Measurements from ENCODE around the gene RPL32. TPM values are rescaled to one million over a fixed set of nuclear protein-coding genes. Genes with fewer than 3 reads are reported as not detected.
"Not testable (repeated sequence)": the region's sequence is repeated elsewhere in the genome, so short reads cannot be mapped to it uniquely, and the experiment has no call there.

The RPL32 gene
- total RNA-seq, 4 donors from 2014 or later = 373 to 937 (median 550) TPM

DNA sequence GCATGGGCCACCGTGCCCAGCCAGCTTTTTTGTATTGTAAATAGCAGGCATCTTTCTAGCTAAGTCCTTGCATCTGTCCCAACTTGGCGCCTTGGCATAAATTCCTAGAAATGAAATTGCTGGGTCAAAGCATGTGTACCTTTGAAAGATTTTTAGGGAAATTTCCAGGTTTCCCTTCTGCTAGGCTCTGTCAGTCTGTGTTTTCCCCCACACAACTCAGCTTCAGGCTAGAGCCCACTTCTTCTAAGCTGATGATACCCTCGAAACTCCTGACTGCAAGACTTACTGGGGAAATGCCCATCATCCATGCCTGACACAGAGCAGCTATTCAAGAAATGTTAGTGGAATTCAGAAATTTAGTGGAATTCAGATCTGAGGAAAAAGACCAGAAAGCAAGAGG is 10.8 kb upstream of the RPL32 start:
- Histone ChIP-seq H3K9me3 (no peaks in the 10 kb centered on the region), H3K4me3 (no peak overlapping the region), H3K27ac (no peak overlapping the region), H3K4me1 (no peaks in the 10 kb centered on the region), H3K27me3 (no peaks in the 10 kb centered on the region), H3K36me3 (no peaks in the 10 kb centered on the region)
- no peak for DNase-seq
- intact Hi-C loops (cut with DNase I; ENCODE audit: low total_unique reads) (no loop called here), in situ Hi-C loops (cut with MboI; ENCODE audit: low pct_ligation_motif_present in 1 of 4, low pct_unique_long_range_greater_than_20kb in 1 of 4, low sequenced_read_pairs in 3 of 4) (no loop called here)
- 66 to 100% methylated on average over 1 to 3 of the region's 3 CpGs for WGBS, 2 donors (ENCODE audit: low coverage in 1 of 2)
- no peak for TF ChIP-seq POLR2A (IDR thresholded peaks at IDR 0.05)
- TF ChIP-seq EP300 (IDR thresholded peaks at IDR 0.05; ENCODE audit: low read depth) = no peak
- no peak for TF ChIP-seq POLR2AphosphoS5 (IDR thresholded peaks at IDR 0.05)

DNA sequence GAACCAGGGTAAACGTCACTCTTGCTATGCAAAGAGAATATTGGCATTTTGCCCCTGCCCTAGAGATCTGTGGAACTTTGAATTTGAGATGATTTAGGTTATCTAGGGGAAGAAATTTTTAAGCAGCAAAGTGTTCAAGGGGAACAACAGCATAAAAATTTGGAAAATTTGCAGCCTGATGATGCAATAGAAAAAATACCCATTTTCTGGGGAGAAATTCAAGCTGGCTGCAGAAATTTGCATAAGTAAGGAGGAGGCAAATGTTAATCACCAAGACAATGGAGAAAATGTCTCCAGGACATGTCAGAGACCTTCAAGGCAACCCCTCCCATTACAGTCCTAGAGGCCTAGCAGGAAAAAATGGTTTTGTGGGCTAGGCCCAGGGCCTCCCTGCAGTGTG is 4.4 kb upstream of the RPL32 start:
- in situ Hi-C loops (cut with MboI; ENCODE audit: low pct_ligation_motif_present in 1 of 4, low pct_unique_long_range_greater_than_20kb in 1 of 4, low sequenced_read_pairs in 3 of 4) = no loop called here

DNA sequence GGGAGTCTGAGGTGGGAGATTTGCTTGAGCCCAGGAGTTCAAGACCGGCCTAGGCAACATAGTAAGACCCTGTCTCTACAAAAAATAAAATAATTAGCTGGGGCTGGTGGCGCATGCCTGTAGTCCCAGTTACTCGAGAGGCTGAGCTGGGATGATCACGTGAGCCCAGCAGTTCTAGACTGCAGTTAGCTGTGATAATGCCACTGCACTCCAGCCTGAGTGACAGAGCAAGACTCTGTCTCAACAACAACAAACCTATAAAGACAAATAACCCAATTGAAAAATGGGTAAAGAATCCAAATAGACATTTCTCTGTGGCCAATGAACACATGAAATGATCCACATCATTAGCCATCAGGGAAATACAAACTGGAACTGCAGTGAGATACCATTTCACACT is 1.1 kb upstream of the RPL32 start:
- WGBS, 2 donors (ENCODE audit: low coverage in 1 of 2) = 92% methylated on average over 4 of the region's 4 CpGs; no CpG with 5 or more reads in 1 of the 2 donors
- H3K36me3 ChIP-seq = peaks cover 0 to 22% (median 8%) of the 10 kb centered on the region in 4 donors
- no peaks in the 10 kb centered on the region for H3K27me3 ChIP-seq
- peak overlapping the region in 1 of 4 donors; percentile 89 for H3K27ac ChIP-seq
- peaks cover 5 to 37% (median 26%) of the 10 kb centered on the region in 4 donors for H3K4me1 ChIP-seq
- intact Hi-C loops (cut with DNase I; ENCODE audit: low total_unique reads) (no loop called here), in situ Hi-C loops (cut with MboI; ENCODE audit: low pct_ligation_motif_present in 1 of 4, low pct_unique_long_range_greater_than_20kb in 1 of 4, low sequenced_read_pairs in 3 of 4) (no loop called here)
- no peaks in the 10 kb centered on the region for H3K9me3 ChIP-seq
- no peak overlapping the region for H3K4me3 ChIP-seq
- TF ChIP-seq EP300 (IDR thresholded peaks at IDR 0.05; ENCODE audit: low read depth) = no peak
- no peak for TF ChIP-seq POLR2A (IDR thresholded peaks at IDR 0.05)
- TF ChIP-seq, protein P1, sequence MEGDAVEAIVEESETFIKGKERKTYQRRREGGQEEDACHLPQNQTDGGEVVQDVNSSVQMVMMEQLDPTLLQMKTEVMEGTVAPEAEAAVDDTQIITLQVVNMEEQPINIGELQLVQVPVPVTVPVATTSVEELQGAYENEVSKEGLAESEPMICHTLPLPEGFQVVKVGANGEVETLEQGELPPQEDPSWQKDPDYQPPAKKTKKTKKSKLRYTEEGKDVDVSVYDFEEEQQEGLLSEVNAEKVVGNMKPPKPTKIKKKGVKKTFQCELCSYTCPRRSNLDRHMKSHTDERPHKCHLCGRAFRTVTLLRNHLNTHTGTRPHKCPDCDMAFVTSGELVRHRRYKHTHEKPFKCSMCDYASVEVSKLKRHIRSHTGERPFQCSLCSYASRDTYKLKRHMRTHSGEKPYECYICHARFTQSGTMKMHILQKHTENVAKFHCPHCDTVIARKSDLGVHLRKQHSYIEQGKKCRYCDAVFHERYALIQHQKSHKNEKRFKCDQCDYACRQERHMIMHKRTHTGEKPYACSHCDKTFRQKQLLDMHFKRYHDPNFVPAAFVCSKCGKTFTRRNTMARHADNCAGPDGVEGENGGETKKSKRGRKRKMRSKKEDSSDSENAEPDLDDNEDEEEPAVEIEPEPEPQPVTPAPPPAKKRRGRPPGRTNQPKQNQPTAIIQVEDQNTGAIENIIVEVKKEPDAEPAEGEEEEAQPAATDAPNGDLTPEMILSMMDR (IDR thresholded peaks at IDR 0.05) = no peak
- TF ChIP-seq POLR2AphosphoS5 (IDR thresholded peaks at IDR 0.05) = no peak
- DNase-seq = no peak

More for the DNA sequence above, 4.4 kb upstream of the RPL32 start:
- Histone ChIP-seq H3K9me3 (no peaks in the 10 kb centered on the region), H3K4me3 (no peak overlapping the region), H3K27me3 (no peaks in the 10 kb centered on the region), H3K27ac (no peak overlapping the region), H3K36me3 (no peaks in the 10 kb centered on the region), H3K4me1 (peaks cover 0 to 5% (median 0%) of the 10 kb centered on the region in 4 donors)
- TF ChIP-seq POLR2A (IDR thresholded peaks at IDR 0.05) (no peak), POLR2AphosphoS5 (IDR thresholded peaks at IDR 0.05) (no peak), EP300 (IDR thresholded peaks at IDR 0.05; ENCODE audit: low read depth) (no peak)
- TF ChIP-seq, protein P1 (IDR thresholded peaks at IDR 0.05) = no peak
- DNase-seq = no peak
- 42 to 50% methylated on average over 1 of the region's 1 CpG for WGBS, 2 donors (ENCODE audit: low coverage in 1 of 2)
- intact Hi-C loops (cut with DNase I; ENCODE audit: low total_unique reads) = no loop called here

DNA sequence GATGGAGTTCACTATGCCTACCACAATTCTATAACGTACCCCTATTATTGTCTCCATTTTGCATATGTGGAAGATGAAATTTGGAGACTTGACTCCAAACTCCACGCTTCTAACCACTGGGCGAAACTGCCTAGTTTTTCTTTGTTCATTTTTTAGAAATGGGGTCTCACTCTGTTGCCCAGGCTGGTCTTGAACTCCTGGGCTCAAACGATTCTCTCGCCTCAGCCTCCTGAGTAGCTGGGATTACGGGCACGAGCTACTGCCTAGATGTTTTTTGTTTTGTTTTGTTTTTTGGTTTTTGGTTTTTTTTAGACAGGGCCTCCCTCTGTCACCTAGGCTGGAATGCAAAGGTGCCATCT is 584 bp upstream of the RPL32 start:
- in situ Hi-C loops (cut with MboI; ENCODE audit: low pct_ligation_motif_present in 1 of 4, low pct_unique_long_range_greater_than_20kb in 1 of 4, low sequenced_read_pairs in 3 of 4) (no loop called here), intact Hi-C loops (cut with DNase I; ENCODE audit: low total_unique reads) (no loop called here)
- WGBS, 2 donors (ENCODE audit: low coverage in 1 of 2) = 30 to 42% methylated on average over 2 to 7 of the region's 7 CpGs
- Histone ChIP-seq H3K27me3 (no peaks in the 10 kb centered on the region), H3K36me3 (peaks cover 0 to 24% (median 11%) of the 10 kb centered on the region in 4 donors), H3K27ac (peak overlapping the region; percentile 87 to 92 (median 89)), H3K9me3 (no peaks in the 10 kb centered on the region), H3K4me1 (peaks cover 5 to 40% (median 26%) of the 10 kb centered on the region in 4 donors), H3K4me3 (peak overlapping the region in 1 of 4 donors; percentile 79)
- TF ChIP-seq, protein P1 (IDR thresholded peaks at IDR 0.05) = peak in 1 of 5 experiments; percentile 21
- TF ChIP-seq POLR2A (IDR thresholded peaks at IDR 0.05) = no peak
- DNase-seq = no peak

DNA sequence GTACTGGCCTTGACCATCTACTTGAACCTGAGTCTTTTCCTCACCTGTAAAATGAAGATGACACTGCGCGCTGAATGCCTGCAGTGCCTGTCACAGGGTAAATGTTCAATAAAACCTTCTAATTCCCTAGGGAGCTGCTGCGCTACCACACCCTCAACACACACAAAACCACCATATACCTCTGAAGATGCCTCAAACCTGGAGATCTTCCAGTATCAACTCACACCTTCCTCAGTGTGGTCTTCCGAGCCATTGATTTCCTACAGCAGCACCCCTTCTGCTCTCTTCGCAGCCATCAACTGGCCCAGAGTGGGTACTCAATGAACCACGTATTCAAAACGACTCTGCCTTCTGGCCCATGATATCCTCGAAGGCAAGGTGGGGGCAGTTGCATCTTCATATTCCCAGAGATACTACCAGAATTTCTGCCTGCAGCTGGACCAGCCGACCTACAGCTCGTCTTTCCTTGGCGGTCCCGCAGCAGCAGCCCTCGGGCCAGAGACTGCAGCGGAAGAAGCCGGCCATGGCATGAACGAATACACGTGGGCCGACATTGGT is 695 bp downstream of the RPL32 start:
- H3K9me3 ChIP-seq = no peaks in the 10 kb centered on the region
- peak overlapping the region; percentile 87 to 92 (median 89) for H3K27ac ChIP-seq
- no peak for DNase-seq
- H3K36me3 ChIP-seq = peaks cover 0 to 34% (median 14%) of the 10 kb centered on the region in 4 donors
- peaks cover 5 to 40% (median 26%) of the 10 kb centered on the region in 4 donors for H3K4me1 ChIP-seq
- no peaks in the 10 kb centered on the region for H3K27me3 ChIP-seq
- in situ Hi-C loops (cut with MboI; ENCODE audit: low pct_ligation_motif_present in 1 of 4, low pct_unique_long_range_greater_than_20kb in 1 of 4, low sequenced_read_pairs in 3 of 4) = no loop called here
- intact Hi-C loops (cut with DNase I; ENCODE audit: low total_unique reads) = no loop called here
- 6 to 20% methylated on average over 3 to 18 of the region's 18 CpGs for WGBS, 2 donors (ENCODE audit: low coverage in 1 of 2)
- peak overlapping the region; percentile 59 to 79 (median 72) for H3K4me3 ChIP-seq
- no peak for TF ChIP-seq POLR2AphosphoS5 (IDR thresholded peaks at IDR 0.05)
- no peak for TF ChIP-seq POLR2A (IDR thresholded peaks at IDR 0.05)
- TF ChIP-seq, protein P1 (IDR thresholded peaks at IDR 0.05) = no peak
- no peak for TF ChIP-seq EP300 (IDR thresholded peaks at IDR 0.05; ENCODE audit: low read depth)

DNA sequence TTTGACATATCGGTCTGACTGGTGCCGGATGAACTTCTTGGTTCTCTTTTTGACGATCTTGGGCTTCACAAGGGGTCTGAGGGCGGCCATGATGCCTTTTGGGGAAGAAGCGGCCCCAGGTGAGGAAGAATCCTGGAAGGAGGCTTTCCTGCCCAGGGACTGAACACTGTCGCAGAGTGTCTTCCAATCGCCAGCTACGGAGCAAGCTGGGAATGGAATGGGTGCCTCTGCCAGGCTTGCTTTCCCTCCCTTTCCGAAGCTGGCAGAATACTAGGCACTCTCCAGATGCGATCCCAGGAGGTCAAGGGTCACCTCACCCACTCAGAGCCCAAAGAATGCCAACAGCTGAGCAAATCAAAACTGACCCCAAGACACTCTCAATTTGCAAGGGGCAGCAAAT is 1.2 kb downstream of the RPL32 start:
- intact Hi-C loops (cut with DNase I; ENCODE audit: low total_unique reads); in situ Hi-C loops (cut with MboI; ENCODE audit: low pct_ligation_motif_present in 1 of 4, low pct_unique_long_range_greater_than_20kb in 1 of 4, low sequenced_read_pairs in 3 of 4); DNase-seq; H3K9me3 ChIP-seq; H3K27me3 ChIP-seq: not testable (repeated sequence)
- peaks cover 0 to 39% (median 14%) of the 10 kb centered on the region in 4 donors for H3K36me3 ChIP-seq
- peaks cover 5 to 40% (median 26%) of the 10 kb centered on the region in 4 donors for H3K4me1 ChIP-seq
- peak overlapping the region; percentile 59 to 79 (median 72) for H3K4me3 ChIP-seq
- peak overlapping the region; percentile 87 to 92 (median 89) for H3K27ac ChIP-seq
- 32% methylated on average over 10 of the region's 10 CpGs; no CpG with 5 or more reads in 1 of the 2 donors for WGBS, 2 donors (ENCODE audit: low coverage in 1 of 2)
